Mammary epithelial cell (primary cell): ENCODE measurements around the gene TOR1B.

Experiments
- CTCF ChIP-seq, 2 donors: IDR thresholded peaks in 1 of 2; conservative IDR thresholded peaks in 1 of 2; 2 replicates each; pipeline ENCODE4 v1.5.1; 2011 to 2012; ENCODE audit warnings: inconsistent platforms in 2 of 2, low read length in 2 of 2, mild to moderate bottlenecking in 2 of 2, control low read depth in 1 of 2, low read depth in 1 of 2; ENCODE audit not compliant: insufficient read depth in 1 of 2; ENCODE audit errors: extremely low read depth in 1 of 2
- EZH2 ChIP-seq: IDR thresholded peaks from 2 replicates; pipeline ENCODE4 v1.6.1; 2012; ENCODE audit warnings: low read length, inconsistent platforms, borderline replicate concordance

GRCh38 chr9:129786481-129786880 lies 16.5 kb upstream of the TOR1B start:
- TF ChIP-seq CTCF (conservative IDR thresholded peaks at IDR 0.05 in 1 of 2, IDR thresholded peaks at IDR 0.05 in 1 of 2; ENCODE audit: extremely low read depth in 1 of 2, insufficient read depth in 1 of 2, low read depth in 1 of 2, low read length in 2 of 2) (no peak), EZH2 (no peak)
